ENCODE data around the gene MYO5A. TPM values are rescaled to one million over a fixed set of nuclear protein-coding genes. Genes with fewer than 3 reads are reported as not detected.

Gene MYO5A
- polyA plus RNA-seq, 1 donor (not counting 4 experiments of a cell fraction or from before 2014, with no cell fraction given), result 53.8 TPM

- TF ChIP-seq EZH2 (IDR thresholded peaks at IDR 0.05; ENCODE audit: low read length) (no peak), CTCF (optimal IDR thresholded peaks at IDR 0.05 in 1 of 3, IDR thresholded peaks at IDR 0.05 in 1 of 3, conservative IDR thresholded peaks at IDR 0.05 in 1 of 3; ENCODE audit: extremely low read depth in 1 of 3, insufficient read depth in 2 of 3, low read length in 3 of 3) (no peak)
Observed at GRCh38 chr15:52421029-52421428, 107.7 kb downstream of the MYO5A start.

GRCh38 chr15:52419494-52419893 is 109.2 kb downstream of the MYO5A start:
- no peaks in the 10 kb centered on the region for H3K79me2 ChIP-seq (ENCODE audit: control insufficient read depth, insufficient read depth, low read length)
- no peaks in the 10 kb centered on the region for H3K9me1 ChIP-seq (ENCODE audit: control insufficient read depth, extremely low read depth, insufficient read depth, low read length)
- no peaks in the 10 kb centered on the region for H3K36me3 ChIP-seq (ENCODE audit: control insufficient read depth in 2 of 2, extremely low read depth in 1 of 2, insufficient read depth in 2 of 2, low read length in 2 of 2)
- DNase-seq (ENCODE audit: low read depth, low spot score) (no peak), FAIRE-seq (no peak)
- dilution Hi-C loops (cut with MboI; ENCODE audit: extremely low pct_ligation_motif_present, low sequenced_read_pairs), result no loop called here
- H2AFZ ChIP-seq (ENCODE audit: control insufficient read depth, low read length), result no peak overlapping the region
- no peaks in the 10 kb centered on the region for H4K20me1 ChIP-seq (ENCODE audit: control insufficient read depth, extremely low read depth, insufficient read depth, low read length)
- no peak overlapping the region for H3K4me3 ChIP-seq (ENCODE audit: control insufficient read depth in 2 of 3, extremely low read depth in 1 of 3, insufficient read depth in 2 of 3, low read depth in 1 of 3, low read length in 3 of 3)
- no peaks in the 10 kb centered on the region for H3K9me3 ChIP-seq (ENCODE audit: control insufficient read depth, low read depth, low read length)
- no peak overlapping the region for H3K4me2 ChIP-seq (ENCODE audit: control insufficient read depth, extremely low read depth, insufficient read depth, low read depth, low read length)
- H3K27me3 ChIP-seq (ENCODE audit: control insufficient read depth, extremely low read depth, insufficient read depth, low read length), result no peaks in the 10 kb centered on the region
- TF ChIP-seq CTCF (optimal IDR thresholded peaks at IDR 0.05 in 1 of 3, IDR thresholded peaks at IDR 0.05 in 1 of 3, conservative IDR thresholded peaks at IDR 0.05 in 1 of 3; ENCODE audit: extremely low read depth in 1 of 3, insufficient read depth in 2 of 3, low read length in 3 of 3) (no peak), EZH2 (IDR thresholded peaks at IDR 0.05; ENCODE audit: low read length) (no peak)
- no peak overlapping the region for H3K9ac ChIP-seq (ENCODE audit: control insufficient read depth, extremely low read depth, insufficient read depth, low read length)
- H3K27ac ChIP-seq (ENCODE audit: control insufficient read depth, insufficient read depth, low read length), result no peak overlapping the region
- peaks cover 21% of the 10 kb centered on the region for H3K4me1 ChIP-seq (ENCODE audit: control insufficient read depth, extremely low read depth, insufficient read depth, low read length)

More at GRCh38 chr15:52421029-52421428, 107.7 kb downstream of the MYO5A start:
- dilution Hi-C loops (cut with MboI; ENCODE audit: extremely low pct_ligation_motif_present, low sequenced_read_pairs), result no loop called here
- FAIRE-seq (no peak), DNase-seq (ENCODE audit: low read depth, low spot score) (no peak)
- Histone ChIP-seq H3K4me3 (ENCODE audit: control insufficient read depth in 2 of 3, extremely low read depth in 1 of 3, insufficient read depth in 2 of 3, low read depth in 1 of 3, low read length in 3 of 3) (no peak overlapping the region), H3K79me2 (ENCODE audit: control insufficient read depth, insufficient read depth, low read length) (no peaks in the 10 kb centered on the region), H3K27ac (ENCODE audit: control insufficient read depth, insufficient read depth, low read length) (no peak overlapping the region), H3K9me1 (ENCODE audit: control insufficient read depth, extremely low read depth, insufficient read depth, low read length) (no peaks in the 10 kb centered on the region), H3K27me3 (ENCODE audit: control insufficient read depth, extremely low read depth, insufficient read depth, low read length) (no peaks in the 10 kb centered on the region), H3K9me3 (ENCODE audit: control insufficient read depth, low read depth, low read length) (no peaks in the 10 kb centered on the region), H3K4me2 (ENCODE audit: control insufficient read depth, extremely low read depth, insufficient read depth, low read depth, low read length) (no peak overlapping the region), H2AFZ (ENCODE audit: control insufficient read depth, low read length) (no peak overlapping the region), H3K4me1 (ENCODE audit: control insufficient read depth, extremely low read depth, insufficient read depth, low read length) (peaks cover 16% of the 10 kb centered on the region), H4K20me1 (ENCODE audit: control insufficient read depth, extremely low read depth, insufficient read depth, low read length) (no peaks in the 10 kb centered on the region), H3K36me3 (ENCODE audit: control insufficient read depth in 2 of 2, extremely low read depth in 1 of 2, insufficient read depth in 2 of 2, low read length in 2 of 2) (no peaks in the 10 kb centered on the region), H3K9ac (ENCODE audit: control insufficient read depth, extremely low read depth, insufficient read depth, low read length) (no peak overlapping the region)
